ENCODE results near the gene BAZ1B. TPM values are rescaled to one million over a fixed set of nuclear protein-coding genes. Genes with fewer than 3 reads are reported as not detected.
A peak's percentile ranks its signal among the peaks of the same experiment; 100 is the strongest.

Gene BAZ1B
- total RNA-seq, 4 donors from 2014 or later = 55.3 to 72.2 (median 66.2) TPM

DNA sequence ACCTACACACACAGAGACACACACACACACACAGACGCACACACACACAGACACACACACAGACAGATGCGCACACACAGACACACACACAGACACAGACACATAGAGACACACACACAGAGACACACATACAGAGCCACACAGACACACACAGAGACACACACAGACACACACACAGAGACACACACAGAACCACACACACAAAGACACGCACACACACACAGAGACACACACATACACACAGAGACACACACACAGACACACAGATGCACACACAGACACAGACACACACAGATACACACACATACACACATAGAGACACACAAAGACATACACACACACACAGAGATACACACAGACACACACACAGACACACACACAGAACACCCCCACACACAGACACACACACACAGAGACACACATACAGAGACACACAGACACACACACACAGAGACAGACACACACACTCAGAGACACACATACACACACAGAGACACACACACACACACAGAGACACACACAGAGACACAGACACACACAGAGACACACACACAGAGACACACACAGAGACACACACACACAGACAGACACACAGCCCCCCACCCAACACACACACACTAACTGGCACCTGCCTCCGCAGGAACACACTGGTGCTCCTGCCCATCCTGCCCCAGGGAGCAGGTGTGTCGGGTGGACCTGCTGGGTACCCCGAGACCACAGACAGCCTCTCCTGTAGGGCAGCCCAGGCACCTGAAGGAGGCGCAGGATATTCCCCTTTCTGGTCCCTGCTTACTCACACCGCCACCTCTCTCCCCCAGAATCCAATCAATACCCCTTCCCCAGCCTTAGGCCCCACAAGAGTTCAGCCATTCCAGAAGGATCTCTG lies 93.9 kb downstream of the BAZ1B start:
- no peak for DNase-seq (ENCODE audit: extremely low spot score)
- intact Hi-C loops (cut with DNase I) = no loop called here

DNA sequence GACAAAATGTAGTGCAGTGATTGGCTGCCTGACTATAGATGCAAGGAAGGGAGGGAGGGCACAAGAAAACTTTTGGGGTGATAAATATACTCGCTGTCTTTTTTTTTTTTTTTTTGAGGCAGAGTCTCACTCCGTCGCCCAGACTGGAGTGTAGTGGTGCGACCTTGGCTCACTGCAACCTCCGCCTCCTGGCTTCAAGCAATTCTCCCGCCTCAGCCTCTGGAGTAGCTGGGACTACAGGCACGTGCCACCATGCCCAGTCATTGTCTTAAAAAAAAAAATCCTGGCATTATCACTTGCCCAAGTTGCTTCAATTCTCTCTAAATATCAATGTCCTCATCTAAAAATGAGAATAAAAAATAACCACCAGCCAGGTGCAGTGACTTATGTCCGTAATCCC lies 96.1 kb downstream of the BAZ1B start:
- Histone ChIP-seq H3K4me3 (no peak overlapping the region), H3K27me3 (peaks cover 0 to 25% (median 5%) of the 10 kb centered on the region in 4 donors), H3K27ac (replicated peaks in 1 of 4) (no peak overlapping the region), H3K4me1 (peaks cover 4 to 24% (median 12%) of the 10 kb centered on the region in 4 donors), H3K36me3 (no peaks in the 10 kb centered on the region), H3K9me3 (no peaks in the 10 kb centered on the region)
- DNase-seq (ENCODE audit: extremely low spot score) = no peak
- 92% methylated on average over 8 of the region's 8 CpGs for WGBS
- TF ChIP-seq EP300 (IDR thresholded peaks at IDR 0.05) (no peak), POLR2AphosphoS5 (IDR thresholded peaks at IDR 0.05) (no peak), POLR2A (IDR thresholded peaks at IDR 0.05; ENCODE audit: low read depth) (no peak), CTCF (IDR thresholded peaks at IDR 0.05) (no peak)
- intact Hi-C loops (cut with DNase I) = no loop called here

More for the DNA sequence above, 93.9 kb downstream of the BAZ1B start:
- H3K27me3 ChIP-seq = peaks cover 0 to 44% (median 9%) of the 10 kb centered on the region in 4 donors
- H3K4me3 ChIP-seq = no peak overlapping the region
- 93% methylated on average over 8 of the region's 8 CpGs for WGBS
- peaks cover 4 to 29% (median 15%) of the 10 kb centered on the region in 4 donors for H3K4me1 ChIP-seq
- no peaks in the 10 kb centered on the region for H3K9me3 ChIP-seq
- H3K36me3 ChIP-seq = no peaks in the 10 kb centered on the region
- TF ChIP-seq EP300 (IDR thresholded peaks at IDR 0.05) (no peak), CTCF (IDR thresholded peaks at IDR 0.05) (no peak), POLR2AphosphoS5 (IDR thresholded peaks at IDR 0.05) (no peak), POLR2A (IDR thresholded peaks at IDR 0.05; ENCODE audit: low read depth) (no peak)
- no peak overlapping the region for H3K27ac ChIP-seq (replicated peaks in 1 of 4)

GRCh38 chr7:73425356-73425983 lies 96.6 kb downstream of the BAZ1B start:
- Histone ChIP-seq H3K4me3 (no peak overlapping the region), H3K9me3 (no peaks in the 10 kb centered on the region), H3K36me3 (no peaks in the 10 kb centered on the region), H3K27ac (replicated peaks in 1 of 4) (no peak overlapping the region), H3K27me3 (peaks cover 0 to 20% (median 5%) of the 10 kb centered on the region in 4 donors), H3K4me1 (peaks cover 4 to 24% (median 12%) of the 10 kb centered on the region in 4 donors)
- TF ChIP-seq POLR2A (IDR thresholded peaks at IDR 0.05; ENCODE audit: low read depth) = no peak
- no peak for TF ChIP-seq EP300 (IDR thresholded peaks at IDR 0.05)
- TF ChIP-seq POLR2AphosphoS5 (IDR thresholded peaks at IDR 0.05) = no peak
- no peak for TF ChIP-seq CTCF (IDR thresholded peaks at IDR 0.05)
- 94% methylated on average over 9 of the region's 9 CpGs for WGBS
- no peak for DNase-seq (ENCODE audit: extremely low spot score)
- intact Hi-C loops (cut with DNase I) = no loop called here

- no peak for TF ChIP-seq POLR2A (IDR thresholded peaks at IDR 0.05; ENCODE audit: low read depth)
- TF ChIP-seq EP300 (IDR thresholded peaks at IDR 0.05) = no peak
- TF ChIP-seq POLR2AphosphoS5 (IDR thresholded peaks at IDR 0.05) = no peak
- no peak for TF ChIP-seq CTCF (IDR thresholded peaks at IDR 0.05)
- intact Hi-C loops (cut with DNase I) = no loop called here
- Histone ChIP-seq H3K36me3 (no peaks in the 10 kb centered on the region), H3K9me3 (no peaks in the 10 kb centered on the region), H3K4me1 (peaks cover 4 to 24% (median 12%) of the 10 kb centered on the region in 4 donors), H3K4me3 (peak overlapping the region; percentile 45 to 49 (median 48)), H3K27ac (replicated peaks in 1 of 4) (peak overlapping the region in 3 of 4 donors; percentile 7 to 42 (median 39)), H3K27me3 (peaks cover 0 to 12% (median 4%) of the 10 kb centered on the region in 4 donors)
- DNase-seq (ENCODE audit: extremely low spot score) = no peak
- WGBS = 86% methylated on average over 11 of the region's 11 CpGs
Observed at GRCh38 chr7:73424489-73424885, 97.6 kb downstream of the BAZ1B start.

Measured in esophagus muscularis mucosa (tissue), 4 donors.